Breast epithelium (tissue), 4 donors: ENCODE data around the gene FETUB. TPM values are rescaled to one million over a fixed set of nuclear protein-coding genes. Genes with fewer than 3 reads are reported as not detected.
A peak's percentile ranks its signal among the peaks of the same experiment; 100 is the strongest.

ENCODE experiments used
- DNase-seq, 2 donors: peaks; one replicate each; pipeline ENCODE4 v3.0.0-alpha.2; 2019; ENCODE audit warnings: low spot score in 2 of 2
- H3K27ac ChIP-seq, 2 donors: fragments of 200-600 bp; sonication (generic) in 1 of 2; one replicate each; pipeline ENCODE4 v1.5.1; 2016 to 2019; ENCODE audit warnings: mild to moderate bottlenecking in 1 of 2
- H3K27me3 ChIP-seq, 2 donors: fragments of 200-600 bp; sonication (generic) in 1 of 2; one replicate each; pipeline versions ENCODE4 v1.5.1 to v1.6.0; 2017 to 2019; ENCODE audit warnings: control low read depth in 1 of 2, mild to moderate bottlenecking in 1 of 2
- H3K36me3 ChIP-seq: fragments of 200-600 bp; one replicate; pipeline ENCODE4 v1.5.1; 2019
- H3K4me1 ChIP-seq, 2 donors: fragments of 200-600 bp; sonication (generic); one replicate each; pipeline ENCODE4 v1.5.1; 2016 to 2019; ENCODE audit warnings: control low read depth in 1 of 2
- H3K4me3 ChIP-seq, 3 donors: fragments of 200-600 bp; sonication (generic); 1 replicate in 2 of 3; 2 replicates in 1 of 3; pipeline ENCODE4 v1.5.1; 2016 to 2019; ENCODE audit warnings: mild to moderate bottlenecking in 3 of 3, moderate library complexity in 2 of 3
- H3K9me3 ChIP-seq, 2 donors: fragments of 200-600 bp; sonication (generic) in 1 of 2; one replicate each; pipeline ENCODE4 v1.5.1; 2016 to 2019; ENCODE audit warnings: control low read depth in 1 of 2
- CTCF ChIP-seq, 3 donors: fragments of 450-650 bp; IDR thresholded peaks; one replicate each; pipeline ENCODE4 v1.5.1; 2016 to 2017; ENCODE audit warnings: antibody characterized with exemption in 3 of 3, mild to moderate bottlenecking in 3 of 3, moderate library complexity in 3 of 3
- POLR2A ChIP-seq: fragments of 450-650 bp; IDR thresholded peaks from one replicate; pipeline ENCODE4 v1.6.1; 2016; ENCODE audit warnings: antibody characterized with exemption, mild to moderate bottlenecking, moderate library complexity
- POLR2AphosphoS5 ChIP-seq, 3 donors: sonication (generic); formaldehyde crosslinking; IDR thresholded peaks; one replicate each; pipeline ENCODE4 v1.6.1; 2017; ENCODE audit warnings: antibody characterized with exemption in 3 of 3
- intact Hi-C: fragments of 100-400 bp; cut with DNase I; formaldehyde crosslinking; loops from one replicate; pipeline ENCODE4 v1.15.1; 2023; ENCODE audit warnings: low total_unique reads
- total RNA-seq, 3 donors: library from RNA; depleted of rRNA; stranded (reverse); fragments of >200 nt; gene quantifications; one replicate each; pipeline ENCODE4 v1.1.0, GENCODE V29; 2016

FETUB gene
- total RNA-seq, 3 donors from 2014 or later, result not detected

GRCh38 chr3:186596568-186597287, 43.5 kb upstream of the FETUB start:
- DNase-seq, result peak in 1 of 2 donors; percentile 28
- H3K4me3 ChIP-seq, result no peak overlapping the region
- H3K27ac ChIP-seq, result no peak overlapping the region
- intact Hi-C loops, result no loop called here
- no peaks in the 10 kb centered on the region for H3K4me1 ChIP-seq
- H3K9me3 ChIP-seq, result no peaks in the 10 kb centered on the region
- no peaks in the 10 kb centered on the region for H3K36me3 ChIP-seq
- TF ChIP-seq CTCF (IDR thresholded peaks at IDR 0.05), result no peak
- no peak for TF ChIP-seq POLR2A
- no peak for TF ChIP-seq POLR2AphosphoS5 (IDR thresholded peaks at IDR 0.05)
- no peaks in the 10 kb centered on the region for H3K27me3 ChIP-seq

DNA sequence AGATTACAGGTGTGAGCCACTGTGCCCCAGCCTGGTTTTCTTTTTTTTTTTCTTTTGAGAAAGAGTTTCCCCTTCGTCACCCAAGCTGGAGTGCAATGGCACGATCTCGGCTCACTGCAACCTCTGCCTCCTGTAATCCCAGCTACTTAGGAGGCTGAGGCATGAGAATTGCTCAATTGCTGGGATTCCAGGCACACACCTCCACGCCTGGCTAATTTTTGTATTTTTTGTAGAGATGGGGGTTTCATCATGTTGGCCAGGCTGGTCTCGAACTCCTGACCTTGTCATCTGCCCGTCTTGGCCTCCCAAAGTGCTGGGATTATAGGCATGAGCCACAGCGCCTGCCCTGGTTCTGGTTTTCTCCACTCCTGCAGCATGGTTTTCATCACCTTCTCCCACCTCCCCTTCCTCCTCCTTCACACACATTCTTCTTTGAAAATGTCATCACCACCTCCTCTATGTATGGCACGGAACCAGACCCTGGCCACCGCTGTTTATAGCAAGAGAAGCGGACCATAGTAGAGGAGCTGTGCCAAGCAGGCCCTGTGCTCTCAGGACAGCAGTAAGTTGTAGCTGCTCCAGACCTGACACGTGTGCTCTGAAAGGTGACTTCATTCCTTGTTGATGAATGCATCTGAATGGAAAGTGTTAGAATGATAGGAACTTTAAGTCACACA, 42.0 kb upstream of the FETUB start:
- Histone ChIP-seq H3K4me3 (no peak overlapping the region), H3K9me3 (no peaks in the 10 kb centered on the region), H3K4me1 (no peaks in the 10 kb centered on the region), H3K27me3 (no peaks in the 10 kb centered on the region), H3K36me3 (no peaks in the 10 kb centered on the region), H3K27ac (no peak overlapping the region)
- intact Hi-C loops, result no loop called here
- DNase-seq, result no peak
- TF ChIP-seq POLR2A, result no peak
- TF ChIP-seq CTCF (IDR thresholded peaks at IDR 0.05), result no peak
- no peak for TF ChIP-seq POLR2AphosphoS5 (IDR thresholded peaks at IDR 0.05)

DNA sequence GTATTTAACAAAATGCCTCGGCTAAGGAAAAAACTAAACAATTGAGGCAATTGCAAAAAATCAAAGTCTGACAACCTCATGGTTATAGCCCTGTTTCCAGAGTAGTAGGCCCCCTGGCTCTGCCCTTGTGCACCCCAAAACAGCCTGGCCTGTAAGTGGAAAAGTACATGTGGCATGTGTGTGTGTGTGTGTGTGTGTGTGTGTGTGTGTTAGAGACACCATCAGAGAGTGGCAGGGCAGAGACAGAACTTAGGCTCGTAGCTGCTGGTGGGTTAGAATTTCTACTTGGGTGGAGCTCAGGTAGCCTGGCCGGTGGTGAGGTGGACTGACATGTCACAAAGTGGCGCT, 41.4 kb upstream of the FETUB start:
- DNase-seq, result no peak
- TF ChIP-seq POLR2A, result no peak
- no peak for TF ChIP-seq POLR2AphosphoS5 (IDR thresholded peaks at IDR 0.05)
- H3K9me3 ChIP-seq, result no peaks in the 10 kb centered on the region
- no peaks in the 10 kb centered on the region for H3K4me1 ChIP-seq
- no peaks in the 10 kb centered on the region for H3K27me3 ChIP-seq
- H3K36me3 ChIP-seq, result no peaks in the 10 kb centered on the region
- H3K27ac ChIP-seq, result no peak overlapping the region
- H3K4me3 ChIP-seq, result no peak overlapping the region
- intact Hi-C loops, result no loop called here

DNA sequence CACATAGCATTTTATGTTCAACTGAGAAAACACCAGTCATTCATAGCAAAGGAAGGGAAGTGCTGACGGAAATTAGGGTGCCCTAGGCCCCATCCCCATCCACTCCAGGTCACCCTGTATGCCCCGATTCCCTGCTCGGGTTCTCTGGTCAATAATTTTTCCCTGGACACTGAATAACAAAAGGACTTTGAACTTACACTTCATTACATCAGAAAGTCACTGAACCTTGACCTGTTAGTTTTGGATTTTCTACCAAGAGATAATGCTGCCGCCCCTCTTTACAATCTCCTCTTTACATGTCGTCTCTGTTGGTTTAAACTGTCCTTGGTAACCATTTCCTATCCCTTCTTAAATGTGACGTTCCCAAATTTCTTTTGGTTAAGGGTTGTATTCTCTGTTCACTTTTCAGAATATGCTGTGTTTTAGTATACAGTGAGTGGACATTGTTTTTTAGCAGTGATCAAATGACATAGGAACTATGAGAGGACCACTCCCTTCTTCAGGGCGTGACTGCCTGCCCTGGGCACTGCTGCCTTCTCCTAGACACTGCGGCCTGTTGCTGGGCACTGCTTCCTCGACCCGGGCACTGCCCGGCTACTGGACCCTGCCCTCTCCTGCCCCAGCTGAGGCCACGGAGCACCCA, 40.9 kb upstream of the FETUB start:
- H3K4me3 ChIP-seq, result no peak overlapping the region
- TF ChIP-seq POLR2A, result no peak
- no peak for TF ChIP-seq CTCF (IDR thresholded peaks at IDR 0.05)
- TF ChIP-seq POLR2AphosphoS5 (IDR thresholded peaks at IDR 0.05), result no peak
- no peaks in the 10 kb centered on the region for H3K36me3 ChIP-seq
- no peaks in the 10 kb centered on the region for H3K27me3 ChIP-seq
- DNase-seq, result no peak
- H3K27ac ChIP-seq, result no peak overlapping the region
- intact Hi-C loops, result no loop called here
- H3K9me3 ChIP-seq, result no peaks in the 10 kb centered on the region
- H3K4me1 ChIP-seq, result no peaks in the 10 kb centered on the region

GRCh38 chr3:186599785-186600166, 40.4 kb upstream of the FETUB start:
- H3K27me3 ChIP-seq, result no peaks in the 10 kb centered on the region
- no peaks in the 10 kb centered on the region for H3K4me1 ChIP-seq
- no peaks in the 10 kb centered on the region for H3K36me3 ChIP-seq
- H3K27ac ChIP-seq, result no peak overlapping the region
- no peak overlapping the region for H3K4me3 ChIP-seq
- no peak for DNase-seq
- H3K9me3 ChIP-seq, result no peaks in the 10 kb centered on the region
- TF ChIP-seq POLR2A (no peak), POLR2AphosphoS5 (IDR thresholded peaks at IDR 0.05) (no peak), CTCF (IDR thresholded peaks at IDR 0.05) (no peak)
- intact Hi-C loops, result no loop called here
